Measurements from ENCODE around the gene NHS. TPM values are rescaled to one million over a fixed set of nuclear protein-coding genes. Genes with fewer than 3 reads are reported as not detected.

Gene NHS
- total RNA-seq (10 to 100 TPM; 16.9 to 17.7 TPM), polyA plus RNA-seq (ENCODE audit: insufficient read length in 2 of 2) (10 to 100 TPM; 14.1 to 14.7 TPM)
- long read RNA-seq, donor 1, partial matches to known transcripts, result 5 of 5 reads
- long read RNA-seq, donor 1, other reads (novel, unspliced or antisense), result 0 of 5 reads
- long read RNA-seq, donor 2, result 0 reads
- long read RNA-seq, donor 3, result 0 reads
- long read RNA-seq, donor 4, result 0 reads

GRCh38 chrX:17374619-17375366, at the start of gene NHS:
Gene NHS, plus strand, starts transcription at chrX:17375200. Its CDS starts 558 bp downstream, at chrX:17375758.
- Histone ChIP-seq H3K4me1 (ENCODE audit: control insufficient read depth, insufficient read depth, low read length) (peaks cover 18% of the 10 kb centered on the region), H3K9me3 (ENCODE audit: control insufficient read depth, insufficient read depth, low read length) (no peaks in the 10 kb centered on the region), H3K27me3 (ENCODE audit: control insufficient read depth, insufficient read depth, low read length) (peaks cover 53% of the 10 kb centered on the region), H3K27ac (ENCODE audit: low read depth, low read length) (peak within 1 kb of the TSS; percentile 40), H3K36me3 (ENCODE audit: control insufficient read depth, insufficient read depth, low read length) (no peaks in the 10 kb centered on the region), H3K4me3 (ENCODE audit: low read depth, low read length) (peak within 1 kb of the TSS; percentile 64)
- DNase-seq (ENCODE audit: low read depth in 4 of 6, low spot score in 6 of 6), result peak in 4 of 6 donors; percentile 13 to 81 (median 58)
- 28% methylated on average over 46 of the region's 52 CpGs for WGBS (ENCODE audit: insufficient coverage)

GRCh38 chrX:17328837-17329236, 46.2 kb upstream of the NHS start:
- Histone ChIP-seq H3K36me3 (ENCODE audit: control insufficient read depth, insufficient read depth, low read length) (no peaks in the 10 kb centered on the region), H3K27ac (ENCODE audit: low read depth, low read length) (no peak overlapping the region), H3K4me3 (ENCODE audit: low read depth, low read length) (no peak overlapping the region), H3K27me3 (ENCODE audit: control insufficient read depth, insufficient read depth, low read length) (no peaks in the 10 kb centered on the region), H3K9me3 (ENCODE audit: control insufficient read depth, insufficient read depth, low read length) (no peaks in the 10 kb centered on the region), H3K4me1 (ENCODE audit: control insufficient read depth, insufficient read depth, low read length) (no peaks in the 10 kb centered on the region)
- DNase-seq (ENCODE audit: low read depth in 4 of 6, low spot score in 6 of 6), result no peak
- 29% methylated on average over 1 of the region's 2 CpGs for WGBS (ENCODE audit: insufficient coverage)

- peak in 1 of 6 donors; percentile 39 for DNase-seq (ENCODE audit: low read depth in 4 of 6, low spot score in 6 of 6)
- Histone ChIP-seq H3K27me3 (ENCODE audit: control insufficient read depth, insufficient read depth, low read length) (no peaks in the 10 kb centered on the region), H3K9me3 (ENCODE audit: control insufficient read depth, insufficient read depth, low read length) (no peaks in the 10 kb centered on the region), H3K4me3 (ENCODE audit: low read depth, low read length) (no peak overlapping the region), H3K4me1 (ENCODE audit: control insufficient read depth, insufficient read depth, low read length) (no peaks in the 10 kb centered on the region), H3K27ac (ENCODE audit: low read depth, low read length) (no peak overlapping the region), H3K36me3 (ENCODE audit: control insufficient read depth, insufficient read depth, low read length) (no peaks in the 10 kb centered on the region)
Measured at GRCh38 chrX:17336377-17336776, 38.6 kb upstream of the NHS start.

- no peak for DNase-seq (ENCODE audit: low read depth in 4 of 6, low spot score in 6 of 6)
- H3K36me3 ChIP-seq (ENCODE audit: control insufficient read depth, insufficient read depth, low read length), result no peaks in the 10 kb centered on the region
- WGBS (ENCODE audit: insufficient coverage), result 39% methylated on average over 2 of the region's 4 CpGs
- no peak overlapping the region for H3K4me3 ChIP-seq (ENCODE audit: low read depth, low read length)
- H3K9me3 ChIP-seq (ENCODE audit: control insufficient read depth, insufficient read depth, low read length), result no peaks in the 10 kb centered on the region
- H3K27ac ChIP-seq (ENCODE audit: low read depth, low read length), result no peak overlapping the region
- peaks cover 4% of the 10 kb centered on the region for H3K27me3 ChIP-seq (ENCODE audit: control insufficient read depth, insufficient read depth, low read length)
- H3K4me1 ChIP-seq (ENCODE audit: control insufficient read depth, insufficient read depth, low read length), result no peaks in the 10 kb centered on the region
Measured at GRCh38 chrX:17355976-17356375, 19.0 kb upstream of the NHS start.

GRCh38 chrX:17359500-17359899, 15.5 kb upstream of the NHS start:
- WGBS (ENCODE audit: insufficient coverage), result no CpG with 5 or more reads among the region's 3 CpGs
- peak in 1 of 6 donors; percentile 1 for DNase-seq (ENCODE audit: low read depth in 4 of 6, low spot score in 6 of 6)
- Histone ChIP-seq H3K4me1 (ENCODE audit: control insufficient read depth, insufficient read depth, low read length) (no peaks in the 10 kb centered on the region), H3K36me3 (ENCODE audit: control insufficient read depth, insufficient read depth, low read length) (no peaks in the 10 kb centered on the region), H3K4me3 (ENCODE audit: low read depth, low read length) (no peak overlapping the region), H3K27me3 (ENCODE audit: control insufficient read depth, insufficient read depth, low read length) (peaks cover 6% of the 10 kb centered on the region), H3K9me3 (ENCODE audit: control insufficient read depth, insufficient read depth, low read length) (no peaks in the 10 kb centered on the region), H3K27ac (ENCODE audit: low read depth, low read length) (no peak overlapping the region)

GRCh38 chrX:17361620-17362019, 13.4 kb upstream of the NHS start:
- WGBS (ENCODE audit: insufficient coverage), result 68% methylated on average over 9 of the region's 14 CpGs

GRCh38 chrX:17368002-17368401, 7.0 kb upstream of the NHS start:
- Histone ChIP-seq H3K4me3 (ENCODE audit: low read depth, low read length) (no peak overlapping the region), H3K4me1 (ENCODE audit: control insufficient read depth, insufficient read depth, low read length) (no peaks in the 10 kb centered on the region), H3K9me3 (ENCODE audit: control insufficient read depth, insufficient read depth, low read length) (no peaks in the 10 kb centered on the region), H3K27me3 (ENCODE audit: control insufficient read depth, insufficient read depth, low read length) (peaks cover 28% of the 10 kb centered on the region), H3K27ac (ENCODE audit: low read depth, low read length) (no peak overlapping the region), H3K36me3 (ENCODE audit: control insufficient read depth, insufficient read depth, low read length) (no peaks in the 10 kb centered on the region)
- 71% methylated on average over 1 of the region's 3 CpGs for WGBS (ENCODE audit: insufficient coverage)
- peak in 2 of 6 donors; percentile 3 to 40 for DNase-seq (ENCODE audit: low read depth in 4 of 6, low spot score in 6 of 6)

More at GRCh38 chrX:17361620-17362019, 13.4 kb upstream of the NHS start:
- Histone ChIP-seq H3K4me3 (ENCODE audit: low read depth, low read length) (no peak overlapping the region), H3K27me3 (ENCODE audit: control insufficient read depth, insufficient read depth, low read length) (peaks cover 9% of the 10 kb centered on the region), H3K36me3 (ENCODE audit: control insufficient read depth, insufficient read depth, low read length) (no peaks in the 10 kb centered on the region), H3K9me3 (ENCODE audit: control insufficient read depth, insufficient read depth, low read length) (no peaks in the 10 kb centered on the region), H3K4me1 (ENCODE audit: control insufficient read depth, insufficient read depth, low read length) (no peaks in the 10 kb centered on the region), H3K27ac (ENCODE audit: low read depth, low read length) (no peak overlapping the region)
- no peak for DNase-seq (ENCODE audit: low read depth in 4 of 6, low spot score in 6 of 6)

GRCh38 chrX:17369309-17369708, 5.7 kb upstream of the NHS start:
- no peak overlapping the region for H3K4me3 ChIP-seq (ENCODE audit: low read depth, low read length)
- 64% methylated on average over 5 of the region's 6 CpGs for WGBS (ENCODE audit: insufficient coverage)
- H3K4me1 ChIP-seq (ENCODE audit: control insufficient read depth, insufficient read depth, low read length), result no peaks in the 10 kb centered on the region
- H3K9me3 ChIP-seq (ENCODE audit: control insufficient read depth, insufficient read depth, low read length), result no peaks in the 10 kb centered on the region
- peak in 1 of 6 donors; percentile 24 for DNase-seq (ENCODE audit: low read depth in 4 of 6, low spot score in 6 of 6)
- H3K27me3 ChIP-seq (ENCODE audit: control insufficient read depth, insufficient read depth, low read length), result peaks cover 31% of the 10 kb centered on the region
- no peak overlapping the region for H3K27ac ChIP-seq (ENCODE audit: low read depth, low read length)
- no peaks in the 10 kb centered on the region for H3K36me3 ChIP-seq (ENCODE audit: control insufficient read depth, insufficient read depth, low read length)

- peak in 1 of 6 donors; percentile 2 for DNase-seq (ENCODE audit: low read depth in 4 of 6, low spot score in 6 of 6)
- H3K36me3 ChIP-seq (ENCODE audit: control insufficient read depth, insufficient read depth, low read length), result no peaks in the 10 kb centered on the region
- WGBS (ENCODE audit: insufficient coverage), result 67% methylated on average over 6 of the region's 9 CpGs
- no peak overlapping the region for H3K27ac ChIP-seq (ENCODE audit: low read depth, low read length)
- H3K4me1 ChIP-seq (ENCODE audit: control insufficient read depth, insufficient read depth, low read length), result peaks cover under 1% of the 10 kb centered on the region
- peaks cover 32% of the 10 kb centered on the region for H3K27me3 ChIP-seq (ENCODE audit: control insufficient read depth, insufficient read depth, low read length)
- no peaks in the 10 kb centered on the region for H3K9me3 ChIP-seq (ENCODE audit: control insufficient read depth, insufficient read depth, low read length)
- H3K4me3 ChIP-seq (ENCODE audit: low read depth, low read length), result no peak overlapping the region
Measured at GRCh38 chrX:17370191-17370590, 4.8 kb upstream of the NHS start.

- peaks cover 13% of the 10 kb centered on the region for H3K4me1 ChIP-seq (ENCODE audit: control insufficient read depth, insufficient read depth, low read length)
- H3K4me3 ChIP-seq (ENCODE audit: low read depth, low read length), result no peak overlapping the region
- no peaks in the 10 kb centered on the region for H3K36me3 ChIP-seq (ENCODE audit: control insufficient read depth, insufficient read depth, low read length)
- H3K27me3 ChIP-seq (ENCODE audit: control insufficient read depth, insufficient read depth, low read length), result peaks cover 43% of the 10 kb centered on the region
- H3K9me3 ChIP-seq (ENCODE audit: control insufficient read depth, insufficient read depth, low read length), result no peaks in the 10 kb centered on the region
- DNase-seq (ENCODE audit: low read depth in 4 of 6, low spot score in 6 of 6), result no peak
- WGBS (ENCODE audit: insufficient coverage), result 89% methylated on average over 4 of the region's 8 CpGs
- no peak overlapping the region for H3K27ac ChIP-seq (ENCODE audit: low read depth, low read length)
Measured at GRCh38 chrX:17372052-17372451, 2.9 kb upstream of the NHS start.

All from spinal cord (tissue), 10 donors.